GM23338 (cell line): ENCODE results near the gene SCN11A.

ENCODE experiments used
- CTCF ChIP-seq, 2 experiments: fragments of 200-600 bp in 1 of 2; sonication (generic) in 1 of 2; conservative IDR thresholded peaks; 2 replicates each; pipeline versions ENCODE4 v1.5.1 to v1.6.1; 2016 to 2017; ENCODE audit warnings: antibody characterized with exemption in 2 of 2, low read depth in 2 of 2, mild to moderate bottlenecking in 2 of 2, moderate library complexity in 1 of 2
- ETS1 ChIP-seq: IDR thresholded peaks from 2 replicates; pipeline ENCODE4 v1.6.1; 2016; ENCODE audit warnings: antibody characterized with exemption
- EZH2 ChIP-seq: fragments of 200-600 bp; sonication (generic); IDR thresholded peaks from one replicate; pipeline ENCODE4 v1.8.0; 2017; ENCODE audit warnings: antibody characterized with exemption, mild to moderate bottlenecking, low read depth; ENCODE audit not compliant: unreplicated experiment
- EZH2phosphoT487 ChIP-seq: fragments of 200-600 bp; sonication (generic); IDR thresholded peaks from one replicate; pipeline ENCODE4 v1.8.1; 2018; ENCODE audit warnings: antibody characterized with exemption; ENCODE audit not compliant: unreplicated experiment
- POLR2AphosphoS5 ChIP-seq: IDR thresholded peaks from 2 replicates; pipeline ENCODE4 v1.6.1; 2016; ENCODE audit warnings: antibody characterized with exemption, low read depth
- REST ChIP-seq: IDR thresholded peaks from one replicate; pipeline ENCODE4 v1.6.1; 2018; ENCODE audit warnings: antibody characterized with exemption; ENCODE audit not compliant: unreplicated experiment

GRCh38 chr3:39021029-39021428, 30.7 kb downstream of the SCN11A start:
- no peak for TF ChIP-seq EZH2
- TF ChIP-seq EZH2phosphoT487 = no peak
- no peak for TF ChIP-seq REST
- TF ChIP-seq CTCF (conservative IDR thresholded peaks at IDR 0.05; ENCODE audit: low read depth in 2 of 2) = no peak
- no peak for TF ChIP-seq ETS1
- no peak for TF ChIP-seq POLR2AphosphoS5
